Epithelial cell of prostate (primary cell): ENCODE measurements around the gene MICAL3.

Experiments
- DNase-seq: peaks from one replicate; pipeline ENCODE4 v3.0.0-alpha.2; 2011; ENCODE audit warnings: low read depth, low spot score
- H3K27ac ChIP-seq: fragments of 450-650 bp; 2 replicates; pipeline ENCODE4 v1.5.1; 2017; ENCODE audit warnings: mild to moderate bottlenecking

The MICAL3 gene

GRCh38 chr22:17753401-17753989 is 270.9 kb downstream of the MICAL3 start:
- H3K27ac ChIP-seq: no peak overlapping the region
- no peak for DNase-seq

GRCh38 chr22:17751596-17751995 is 272.8 kb downstream of the MICAL3 start:
- no peak for DNase-seq
- no peak overlapping the region for H3K27ac ChIP-seq

- no peak for DNase-seq
- no peak overlapping the region for H3K27ac ChIP-seq
These were observed 274.6 kb downstream of the MICAL3 start for GRCh38 chr22:17749605-17750395.

GRCh38 chr22:17748555-17749353 is 275.6 kb downstream of the MICAL3 start:
- no peak for DNase-seq
- no peak overlapping the region for H3K27ac ChIP-seq

- no peak for DNase-seq
- H3K27ac ChIP-seq: no peak overlapping the region
These were observed 277.4 kb downstream of the MICAL3 start for GRCh38 chr22:17746916-17747315.

GRCh38 chr22:17744430-17744829 is 279.9 kb downstream of the MICAL3 start:
- no peak for DNase-seq
- H3K27ac ChIP-seq: no peak overlapping the region

GRCh38 chr22:17743661-17744411 is 280.5 kb downstream of the MICAL3 start:
- DNase-seq: no peak
- H3K27ac ChIP-seq: no peak overlapping the region

GRCh38 chr22:17742527-17742902 is 281.8 kb downstream of the MICAL3 start:
- no peak for DNase-seq
- H3K27ac ChIP-seq: no peak overlapping the region

- H3K27ac ChIP-seq: no peak overlapping the region
- no peak for DNase-seq
These were observed 282.4 kb downstream of the MICAL3 start for GRCh38 chr22:17741866-17742526.

GRCh38 chr22:17739196-17739975 is 285.0 kb downstream of the MICAL3 start:
- DNase-seq: no peak
- H3K27ac ChIP-seq: no peak overlapping the region

GRCh38 chr22:17738386-17739128 is 285.8 kb downstream of the MICAL3 start:
- H3K27ac ChIP-seq: no peak overlapping the region
- no peak for DNase-seq
